Hindlimb muscle (tissue), 1 donor: ENCODE measurements around the gene JPH3. TPM values are rescaled to one million over a fixed set of nuclear protein-coding genes. Genes with fewer than 3 reads are reported as not detected.
A peak's percentile ranks its signal among the peaks of the same experiment; 100 is the strongest.

Experiments
- DNase-seq: peaks from one replicate; pipeline ENCODE4 v3.0.0-alpha.2; 2013
- polyA plus RNA-seq: library from polyadenylated mRNA; unstranded; fragments of 120-200 nt; gene quantifications from one replicate; pipeline ENCODE4 v1.2.1, GENCODE V29; 2013; ENCODE audit not compliant: insufficient read length

Gene JPH3
- polyA plus RNA-seq, 1 donor, result 0.39 TPM

- DNase-seq, result no peak
Measured at GRCh38 chr16:87601401-87601981, 817 bp upstream of the JPH3 start.

GRCh38 chr16:87602821-87603683, 744 bp downstream of the JPH3 start:
- DNase-seq, result no peak

GRCh38 chr16:87603684-87604633, 1.7 kb downstream of the JPH3 start:
- DNase-seq, result no peak

GRCh38 chr16:87604634-87605111, 2.4 kb downstream of the JPH3 start:
- no peak for DNase-seq

- DNase-seq, result no peak
Measured at GRCh38 chr16:87607223-87607622, 4.9 kb downstream of the JPH3 start.

- no peak for DNase-seq
Measured at GRCh38 chr16:87607871-87608270, 5.6 kb downstream of the JPH3 start.

GRCh38 chr16:87608400-87608985, 6.2 kb downstream of the JPH3 start:
- DNase-seq, result peak; percentile 68

GRCh38 chr16:87610026-87610425, 7.7 kb downstream of the JPH3 start:
- DNase-seq, result no peak

- DNase-seq, result no peak
Measured at GRCh38 chr16:87611456-87611855, 9.1 kb downstream of the JPH3 start.

- no peak for DNase-seq
Measured at GRCh38 chr16:87613961-87614360, 11.7 kb downstream of the JPH3 start.

GRCh38 chr16:87615621-87616041, 13.3 kb downstream of the JPH3 start:
- DNase-seq, result no peak

GRCh38 chr16:87616556-87616955, 14.2 kb downstream of the JPH3 start:
- DNase-seq, result no peak

GRCh38 chr16:87618216-87618615, 15.9 kb downstream of the JPH3 start:
- DNase-seq, result no peak

GRCh38 chr16:87619360-87620200, 17.3 kb downstream of the JPH3 start:
- DNase-seq, result no peak

GRCh38 chr16:87620201-87620495, 17.8 kb downstream of the JPH3 start:
- DNase-seq, result no peak

GRCh38 chr16:87621550-87621829, 19.2 kb downstream of the JPH3 start:
- DNase-seq, result no peak

GRCh38 chr16:87621976-87622713, 19.8 kb downstream of the JPH3 start:
- DNase-seq, result no peak

- DNase-seq, result no peak
Measured at GRCh38 chr16:87622756-87623319, 20.5 kb downstream of the JPH3 start.

GRCh38 chr16:87625241-87625797, 23.0 kb downstream of the JPH3 start:
- DNase-seq, result no peak

GRCh38 chr16:87626401-87626800, 24.1 kb downstream of the JPH3 start:
- DNase-seq, result no peak

GRCh38 chr16:87626905-87627304, 24.6 kb downstream of the JPH3 start:
- DNase-seq, result no peak
